HEK293T (cell line): ENCODE results near the gene RAD51B.

Experiments used
- ELF4 ChIP-seq: fragments of 450-650 bp; IDR thresholded peaks from 2 replicates; pipeline ENCODE4 v1.6.1; 2017; ENCODE audit warnings: antibody characterized with exemption
- FOXM1 ChIP-seq: fragments of 450-650 bp; IDR thresholded peaks from 2 replicates; pipeline ENCODE4 v1.6.1; 2017; ENCODE audit warnings: mild to moderate bottlenecking, borderline replicate concordance
- LEF1 ChIP-seq: fragments of 450-650 bp; IDR thresholded peaks from 2 replicates; pipeline ENCODE4 v1.6.1; 2017; ENCODE audit warnings: mild to moderate bottlenecking, borderline replicate concordance

- TF ChIP-seq FOXM1 (no peak), ELF4 (no peak), LEF1 (no peak)
Measured at GRCh38 chr14:68658943-68659931, 839.7 kb downstream of the RAD51B start.
